Epidermal melanocyte (primary cell): Measurements from ENCODE around the gene LRCH1.

Experiments
- DNase-seq: peaks from one replicate; pipeline ENCODE4 v3.0.0; 2011; ENCODE audit warnings: low spot score; ENCODE audit not compliant: insufficient read length

The LRCH1 gene

GRCh38 chr13:46587807-46588418 is 34.9 kb downstream of the LRCH1 start:
- no peak for DNase-seq

DNA sequence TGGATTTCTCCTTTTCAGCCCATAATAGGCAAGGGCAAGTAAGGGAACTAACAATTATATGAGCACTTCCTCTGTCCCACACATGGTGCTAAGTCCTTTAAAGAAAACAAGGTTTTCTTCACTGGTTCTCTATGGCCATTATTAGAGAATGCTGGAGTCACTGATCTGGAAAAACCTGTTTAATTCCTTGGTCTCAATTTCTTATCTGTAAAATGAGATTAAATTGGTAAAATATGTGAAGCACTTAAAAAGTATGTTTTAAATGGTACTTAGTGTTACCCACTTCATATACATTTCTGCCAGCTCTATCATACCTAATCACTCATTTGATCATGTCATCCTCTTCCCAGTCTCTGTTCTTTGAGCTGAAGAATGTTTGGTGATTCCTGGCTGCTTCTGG is 39.4 kb downstream of the LRCH1 start:
- DNase-seq = no peak

- no peak for DNase-seq
Observed at GRCh38 chr13:46593398-46593797, 40.4 kb downstream of the LRCH1 start.

GRCh38 chr13:46594374-46595078 is 41.6 kb downstream of the LRCH1 start:
- DNase-seq = no peak

DNA sequence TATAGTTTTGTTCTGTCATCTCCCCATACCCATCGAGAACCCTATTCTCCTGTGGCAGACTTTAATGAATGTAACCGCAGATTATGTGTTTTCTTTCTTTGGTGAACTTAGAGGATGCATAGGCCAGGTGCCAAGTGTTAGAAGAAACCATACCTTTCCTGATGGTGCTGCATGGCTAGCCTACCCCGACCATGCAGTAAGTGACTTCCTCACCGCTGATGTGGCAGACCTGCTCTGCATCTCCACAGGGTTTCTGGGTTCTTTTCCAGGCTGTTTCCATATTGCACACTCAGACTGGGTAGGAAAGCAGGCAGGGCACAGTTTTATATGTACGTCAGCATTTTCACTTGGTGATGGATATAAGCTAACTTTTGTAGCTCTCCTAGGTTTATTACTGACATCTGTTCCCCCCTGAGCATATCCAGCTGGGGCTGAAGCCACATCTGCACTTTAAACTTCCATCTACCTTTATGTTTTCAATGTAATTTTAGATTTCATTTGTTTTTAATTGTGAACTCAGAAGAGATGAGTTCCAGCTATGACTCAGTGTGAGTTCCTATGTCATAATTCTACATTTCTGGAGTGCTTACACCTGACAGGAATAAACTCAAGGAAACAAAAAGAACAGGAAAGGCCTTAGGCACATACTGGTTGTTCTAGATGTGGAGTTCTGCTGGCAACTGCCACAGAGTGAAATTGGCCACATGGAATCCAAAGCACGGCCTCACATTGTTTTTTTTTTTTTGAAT is 42.3 kb downstream of the LRCH1 start:
- no peak for DNase-seq

DNA sequence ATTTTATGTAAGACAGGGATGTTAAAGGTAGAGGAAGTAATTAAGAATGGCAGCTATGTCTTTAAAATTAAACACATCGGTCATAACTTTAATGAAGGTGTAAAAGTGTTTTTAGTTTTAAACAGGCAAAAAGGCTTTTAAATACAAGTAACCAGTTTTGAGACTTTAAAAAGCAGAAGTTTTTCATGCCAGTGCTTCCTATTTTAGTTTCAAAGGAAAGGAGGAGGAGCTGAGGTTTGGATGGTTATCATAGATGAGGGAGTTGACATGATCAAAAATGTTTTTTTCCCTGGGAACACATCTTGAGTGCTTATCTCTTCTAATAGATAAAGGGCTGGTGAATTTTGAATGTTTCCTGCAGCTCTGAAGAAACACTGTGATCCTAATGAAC is 42.9 kb downstream of the LRCH1 start:
- DNase-seq = no peak

DNA sequence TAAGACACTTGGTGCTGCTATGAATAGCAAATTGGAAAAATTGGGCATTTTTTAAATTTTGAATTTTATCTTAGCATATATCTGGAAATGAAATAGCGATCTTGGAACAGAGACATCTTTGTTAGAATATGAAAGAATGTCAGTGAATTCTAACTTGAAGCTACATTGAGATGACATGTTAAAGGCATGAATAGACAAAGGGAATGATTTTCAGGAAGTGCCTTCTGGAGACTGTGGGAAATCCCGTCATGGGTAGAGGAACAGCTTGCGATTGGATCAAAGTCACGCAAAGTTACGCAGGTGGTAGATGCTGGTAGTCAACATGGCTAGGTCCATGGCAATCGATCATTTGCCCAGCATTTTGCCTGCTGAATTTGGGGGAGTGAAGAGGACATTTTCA is 43.5 kb downstream of the LRCH1 start:
- DNase-seq = no peak

DNA sequence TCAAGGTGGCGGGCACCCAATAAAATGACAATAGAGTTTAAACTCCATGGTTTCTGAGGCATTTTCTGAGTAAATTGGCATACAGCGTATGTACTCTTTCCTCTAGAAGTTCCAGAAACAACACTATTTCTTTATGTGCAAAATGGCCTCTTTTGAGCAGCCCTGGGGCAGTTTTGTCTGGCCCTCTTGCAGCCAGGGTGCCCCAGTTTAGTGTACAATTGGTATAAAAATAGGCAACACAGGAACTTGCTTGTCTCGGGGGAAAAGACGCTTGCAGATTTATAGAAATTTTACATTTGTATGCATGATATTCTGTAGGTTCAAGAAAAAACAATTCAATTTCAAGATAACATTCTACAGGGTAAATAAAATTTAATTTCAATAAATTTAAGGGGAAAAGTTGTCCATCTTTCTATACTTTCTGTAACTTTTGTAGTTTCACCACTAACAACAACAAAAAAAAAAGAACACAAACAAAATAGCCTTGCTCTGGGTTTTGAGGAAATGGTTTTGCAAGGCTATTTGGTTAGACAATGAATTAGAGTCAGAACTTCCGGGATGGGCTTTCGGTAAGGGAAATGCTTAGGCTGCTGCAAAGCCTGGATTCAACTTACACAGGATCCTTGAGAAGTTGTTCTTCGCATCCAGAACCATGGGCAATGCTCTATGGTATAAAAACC is 45.3 kb downstream of the LRCH1 start:
- DNase-seq = no peak

DNA sequence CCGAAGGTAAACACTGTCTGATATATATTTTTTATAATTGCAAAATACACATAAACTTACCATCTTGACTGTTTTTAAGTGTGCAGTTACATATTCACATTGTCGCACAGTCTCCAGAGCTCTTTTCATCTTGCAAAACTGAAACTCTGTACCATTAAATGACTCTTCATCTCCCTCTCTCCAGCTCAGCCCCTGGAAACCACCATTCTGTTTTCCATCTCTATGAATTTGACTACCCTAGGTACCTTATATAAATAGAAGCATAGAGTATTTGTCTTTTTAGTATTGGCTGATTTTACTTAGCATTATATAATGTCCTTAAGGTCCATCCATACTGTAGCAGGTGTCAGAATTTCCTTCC is 45.8 kb downstream of the LRCH1 start:
- no peak for DNase-seq

- no peak for DNase-seq
Observed at GRCh38 chr13:46600943-46601311, 48.0 kb downstream of the LRCH1 start.

GRCh38 chr13:46602531-46602930 is 49.6 kb downstream of the LRCH1 start:
- DNase-seq = no peak

DNA sequence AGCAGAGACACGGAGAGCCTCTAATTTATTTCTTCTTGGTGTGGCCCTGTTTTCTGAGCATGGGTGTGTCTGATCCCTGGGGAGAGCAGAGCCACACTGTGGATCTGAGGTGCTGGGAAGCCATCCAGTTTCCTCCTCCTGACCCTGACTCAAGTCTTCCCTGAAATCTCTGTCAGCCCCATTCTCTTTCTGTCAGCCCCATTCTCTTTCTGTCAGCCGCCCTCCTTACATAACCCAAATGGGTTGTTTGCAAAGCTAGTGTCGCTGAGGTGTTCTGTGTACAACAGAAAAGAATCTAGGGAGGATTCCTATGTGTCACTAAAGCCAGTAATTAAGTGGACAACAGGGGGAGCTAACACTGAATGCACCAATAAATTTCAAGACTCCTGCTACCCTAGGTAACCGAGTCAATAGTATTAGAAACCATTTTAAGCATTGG is 50.2 kb downstream of the LRCH1 start:
- DNase-seq = no peak

- DNase-seq = no peak
Observed at GRCh38 chr13:46604226-46604990, 51.4 kb downstream of the LRCH1 start.

DNA sequence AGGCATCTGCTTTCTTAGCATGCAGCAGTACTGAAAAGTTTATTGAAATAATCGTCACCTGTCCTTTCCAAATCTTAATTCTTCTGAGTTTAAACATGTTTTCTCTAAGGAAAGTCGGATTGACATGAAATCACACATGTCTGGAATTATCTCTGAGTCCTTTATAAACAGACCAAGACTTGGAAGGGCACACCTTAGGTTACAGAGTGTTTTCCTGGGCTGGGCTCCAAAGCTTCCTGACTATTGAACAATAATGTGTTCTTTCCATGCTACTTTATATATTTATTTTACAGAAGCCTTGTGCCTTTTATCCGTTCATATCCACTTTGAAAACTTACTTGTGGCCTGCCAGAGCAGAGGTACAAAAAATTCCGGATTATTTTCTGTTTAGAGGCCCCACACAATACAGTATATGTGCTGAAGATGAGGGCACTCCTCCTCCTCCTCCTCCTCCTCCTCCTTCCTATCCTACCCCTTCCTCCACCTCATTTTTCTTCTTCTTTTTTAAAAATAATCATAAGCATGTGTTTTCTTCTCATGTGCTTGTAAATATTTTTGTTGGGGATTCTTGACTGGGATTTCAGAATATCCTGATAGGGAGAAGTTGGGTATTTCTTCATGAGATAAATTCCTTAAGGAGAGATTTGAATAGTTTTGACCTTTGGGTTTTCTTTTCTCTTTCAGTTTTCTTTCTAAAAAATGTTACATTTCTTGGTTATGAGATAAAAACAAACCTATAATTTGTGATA is 52.3 kb downstream of the LRCH1 start:
- no peak for DNase-seq

- no peak for DNase-seq
Observed at GRCh38 chr13:46605825-46606554, 53.0 kb downstream of the LRCH1 start.

- DNase-seq = no peak
Observed at GRCh38 chr13:46606970-46607369, 54.0 kb downstream of the LRCH1 start.

DNA sequence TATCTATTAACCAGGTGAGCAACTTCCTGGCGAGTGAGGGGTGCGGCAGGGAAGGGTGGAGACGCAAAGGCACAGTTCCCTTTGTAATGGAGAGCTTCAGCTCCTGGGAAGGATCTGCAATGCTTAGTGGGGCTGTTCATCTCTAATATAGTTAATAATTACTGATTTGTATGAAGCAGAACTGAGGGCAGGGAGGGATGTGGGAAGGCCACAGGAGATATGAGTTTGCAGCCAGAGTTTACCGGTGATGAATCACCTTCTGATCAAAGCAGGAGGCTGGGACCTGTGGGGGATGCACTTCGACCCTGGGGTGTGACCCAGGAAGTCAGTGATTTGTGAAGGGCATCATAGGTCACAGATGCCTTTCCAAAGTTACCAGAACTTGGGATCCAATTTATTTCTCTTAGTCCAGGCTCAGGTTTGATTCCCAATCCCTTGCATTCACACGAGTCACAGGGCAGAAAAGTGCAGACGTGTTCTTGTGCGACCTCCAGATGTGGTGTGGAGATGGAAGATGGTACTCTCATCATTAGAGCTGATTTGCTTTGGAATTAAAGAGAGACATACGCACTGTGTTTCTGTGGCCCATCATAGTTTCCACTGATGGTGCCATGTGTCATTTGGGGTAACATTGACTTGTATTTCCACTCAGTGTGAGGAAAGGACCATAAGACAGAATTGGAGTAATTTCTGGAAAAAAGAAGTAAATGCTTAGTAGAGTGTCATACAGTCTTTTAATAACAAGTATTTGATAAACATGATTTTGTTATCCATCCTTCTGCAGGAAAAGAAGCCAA is 55.0 kb downstream of the LRCH1 start:
- DNase-seq = no peak

DNA sequence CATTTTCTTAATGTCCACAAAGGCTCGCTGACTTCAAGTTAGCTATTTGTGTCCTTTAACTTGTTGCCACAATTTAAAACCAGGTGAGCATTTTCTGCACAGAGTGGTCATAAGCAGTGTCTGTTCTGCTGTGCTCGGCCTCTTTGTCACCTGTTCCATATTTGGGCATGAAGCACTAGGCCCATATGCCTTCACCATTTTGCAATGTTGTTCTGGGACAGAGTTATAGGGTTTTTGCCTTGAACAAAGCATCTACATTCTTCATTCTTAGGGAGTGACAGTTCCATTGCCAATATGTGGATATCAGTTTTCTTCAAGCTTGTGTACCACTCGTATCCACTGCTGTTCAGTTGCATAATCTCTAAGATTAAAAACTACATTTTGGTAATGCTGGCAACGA is 56.1 kb downstream of the LRCH1 start:
- DNase-seq = no peak

- DNase-seq = no peak
Observed at GRCh38 chr13:46609726-46610125, 56.8 kb downstream of the LRCH1 start.
